GM23338 (cell line): ENCODE data around the gene RNF114. TPM values are rescaled to one million over a fixed set of nuclear protein-coding genes. Genes with fewer than 3 reads are reported as not detected.

ENCODE experiments used
- ATAC-seq: fragments of 200-7000 bp; cut with Tn5 transposase; 3 replicates; pipeline ENCODE4 v1.9.1; 2020
- DNase-seq: peaks from one replicate; pipeline ENCODE4 v3.0.0-alpha.2; 2015; ENCODE audit warnings: low spot score
- H2AFZ ChIP-seq: fragments of 200-600 bp; sonication (generic); 2 replicates; pipeline ENCODE4 v1.8.0; 2016; ENCODE audit warnings: antibody characterized with exemption, mild to moderate bottlenecking, moderate library complexity
- H3F3A ChIP-seq: fragments of 200-600 bp; sonication (generic); replicated peaks from 2 replicates; pipeline ENCODE4 v1.8.0; 2017; ENCODE audit warnings: antibody characterized with exemption, mixed run types, low read depth
- H3K27ac ChIP-seq: fragments of 200-600 bp; sonication (generic); 2 replicates; pipeline ENCODE4 v1.6.1; 2016; ENCODE audit warnings: low read depth
- H3K27me3 ChIP-seq: fragments of 200-600 bp; sonication (generic); 2 replicates; pipeline ENCODE4 v1.8.0; 2016; ENCODE audit warnings: mild to moderate bottlenecking, mixed run types, moderate library complexity; ENCODE audit not compliant: insufficient read depth
- H3K36me3 ChIP-seq: fragments of 200-600 bp; sonication (generic); 2 replicates; pipeline ENCODE4 v1.8.0; 2016; ENCODE audit warnings: mild to moderate bottlenecking; ENCODE audit not compliant: insufficient read depth
- H3K4me1 ChIP-seq: fragments of 200-600 bp; sonication (generic); 2 replicates; pipeline ENCODE4 v1.8.0; 2016; ENCODE audit warnings: mild to moderate bottlenecking, moderate library complexity; ENCODE audit not compliant: insufficient read depth
- H3K4me2 ChIP-seq: fragments of 200-600 bp; sonication (generic); 2 replicates; pipeline ENCODE4 v1.7.1; 2017; ENCODE audit warnings: mixed run types
- H3K4me3 ChIP-seq: fragments of 200-600 bp; sonication (generic); 2 replicates; pipeline ENCODE4 v1.6.1; 2016; ENCODE audit warnings: mixed run types
- H3K79me2 ChIP-seq: fragments of 200-600 bp; sonication (generic); replicated peaks from 2 replicates; pipeline ENCODE4 v1.8.0; 2017; ENCODE audit warnings: mild to moderate bottlenecking; ENCODE audit not compliant: insufficient read depth
- H3K9me2 ChIP-seq: fragments of 200-600 bp; sonication (generic); 2 replicates; pipeline ENCODE4 v1.8.0; 2017; ENCODE audit not compliant: insufficient read depth
- H4K20me1 ChIP-seq: fragments of 200-600 bp; sonication (generic); replicated peaks from 2 replicates; pipeline ENCODE4 v1.8.0; 2017; ENCODE audit warnings: mild to moderate bottlenecking; ENCODE audit not compliant: insufficient read depth
- H3K27ac Mint-ChIP-seq: 2 replicates; pipeline ENCODE4 v1.8.0; 2020; ENCODE audit warnings: inconsistent platforms, mild to moderate bottlenecking, moderate library complexity, mixed read lengths
- H3K27me3 Mint-ChIP-seq: 3 replicates; pipeline ENCODE4 v1.8.0; 2022; ENCODE audit warnings: low read depth, mild to moderate bottlenecking, moderate library complexity, mixed read lengths, inconsistent platforms; ENCODE audit not compliant: insufficient read depth, poor library complexity
- H3K36me3 Mint-ChIP-seq: 3 replicates; pipeline ENCODE4 v1.8.0; 2021; ENCODE audit warnings: low read depth, mild to moderate bottlenecking, inconsistent platforms, moderate library complexity, mixed read lengths
- H3K4me1 Mint-ChIP-seq: 3 replicates; pipeline ENCODE4 v1.8.0; 2020; ENCODE audit warnings: mild to moderate bottlenecking, inconsistent platforms, mixed read lengths
- H3K4me3 Mint-ChIP-seq: 3 replicates; pipeline ENCODE4 v1.8.0; 2021; ENCODE audit warnings: moderate library complexity, mild to moderate bottlenecking, inconsistent platforms, mixed read lengths
- H3K9me3 Mint-ChIP-seq: 3 replicates; pipeline ENCODE4 v1.8.0; 2020; ENCODE audit warnings: moderate library complexity, mild to moderate bottlenecking, inconsistent platforms, mixed read lengths
- CREB1 ChIP-seq: fragments of 250-450 bp; sonication (Bioruptor Pico); IDR thresholded peaks from 2 replicates; pipeline ENCODE4 v1.5.0; 2020; ENCODE audit warnings: low read depth, mild to moderate bottlenecking, moderate library complexity
- ETS1 ChIP-seq: IDR thresholded peaks from 2 replicates; pipeline ENCODE4 v1.6.1; 2016; ENCODE audit warnings: antibody characterized with exemption
- EZH2 ChIP-seq: fragments of 200-600 bp; sonication (generic); IDR thresholded peaks from one replicate; pipeline ENCODE4 v1.8.0; 2017; ENCODE audit warnings: antibody characterized with exemption, mild to moderate bottlenecking, low read depth; ENCODE audit not compliant: unreplicated experiment
- EZH2phosphoT487 ChIP-seq: fragments of 200-600 bp; sonication (generic); IDR thresholded peaks from one replicate; pipeline ENCODE4 v1.8.1; 2018; ENCODE audit warnings: antibody characterized with exemption; ENCODE audit not compliant: unreplicated experiment
- JUNB ChIP-seq: IDR thresholded peaks from one replicate; pipeline ENCODE4 v1.6.1; 2016; ENCODE audit warnings: antibody characterized with exemption; ENCODE audit not compliant: unreplicated experiment
- NANOG ChIP-seq: IDR thresholded peaks from 2 replicates; pipeline ENCODE4 v1.6.1; 2016; ENCODE audit warnings: antibody characterized with exemption, borderline replicate concordance
- POLR2AphosphoS5 ChIP-seq: IDR thresholded peaks from 2 replicates; pipeline ENCODE4 v1.6.1; 2016; ENCODE audit warnings: antibody characterized with exemption, low read depth
- REST ChIP-seq: IDR thresholded peaks from one replicate; pipeline ENCODE4 v1.6.1; 2018; ENCODE audit warnings: antibody characterized with exemption; ENCODE audit not compliant: unreplicated experiment
- STAT1 ChIP-seq: IDR thresholded peaks from one replicate; pipeline ENCODE4 v1.6.1; 2016; ENCODE audit warnings: antibody characterized with exemption; ENCODE audit not compliant: unreplicated experiment
- ZNF114 ChIP-seq: fragments of 250-450 bp; sonication (Bioruptor Pico); IDR thresholded peaks from 2 replicates; pipeline ENCODE4 v1.5.0; 2020; ENCODE audit warnings: mild to moderate bottlenecking, moderate library complexity
- ZNF331 ChIP-seq: fragments of 250-450 bp; sonication (Bioruptor Pico); IDR thresholded peaks from 2 replicates; pipeline ENCODE4 v1.5.0; 2020; ENCODE audit warnings: low read depth, mild to moderate bottlenecking, moderate library complexity
- ZNF462 ChIP-seq: fragments of 250-450 bp; sonication (Bioruptor Pico); IDR thresholded peaks from 2 replicates; pipeline ENCODE4 v1.5.0; 2020; ENCODE audit warnings: mild to moderate bottlenecking, moderate library complexity
- polyA plus RNA-seq: library from polyadenylated mRNA; unstranded; fragments of >200 nt; fragmentation: Nextera tagmentation; extraction: Ambion mirVana; gene quantifications from 2 replicates; pipeline ENCODE4 v1.2.1, GENCODE V29; 2016
- total RNA-seq: library from RNA; depleted of rRNA; stranded (reverse); fragments of >200 nt; shearing (Covaris generic); gene quantifications from 2 replicates; pipeline ENCODE4 v1.2.3, GENCODE V29; 2014
- TF ChIP-seq, protein P1 (sequence below), 2 experiments: fragments of 200-600 bp in 1 of 2; sonication (generic) in 1 of 2; conservative IDR thresholded peaks; 2 replicates each; pipeline versions ENCODE4 v1.5.1 to v1.6.1; 2016 to 2017; ENCODE audit warnings: antibody characterized with exemption in 2 of 2, low read depth in 2 of 2, mild to moderate bottlenecking in 2 of 2, moderate library complexity in 1 of 2

RNF114 gene
- total and polyA plus RNA-seq, 2 experiments from 2014 or later, result 155 to 279 TPM

- no peak for TF ChIP-seq POLR2AphosphoS5
- TF ChIP-seq ETS1, result no peak
- TF ChIP-seq EZH2, result no peak
- TF ChIP-seq NANOG, result no peak
- no peak for TF ChIP-seq CREB1 (CRISPR knock-in tag)
- no peak for TF ChIP-seq ZNF114 (CRISPR knock-in tag)
- TF ChIP-seq ZNF462, result no peak
- TF ChIP-seq JUNB, result no peak
- TF ChIP-seq ZNF331 (CRISPR knock-in tag), result no peak
- TF ChIP-seq, protein P1, sequence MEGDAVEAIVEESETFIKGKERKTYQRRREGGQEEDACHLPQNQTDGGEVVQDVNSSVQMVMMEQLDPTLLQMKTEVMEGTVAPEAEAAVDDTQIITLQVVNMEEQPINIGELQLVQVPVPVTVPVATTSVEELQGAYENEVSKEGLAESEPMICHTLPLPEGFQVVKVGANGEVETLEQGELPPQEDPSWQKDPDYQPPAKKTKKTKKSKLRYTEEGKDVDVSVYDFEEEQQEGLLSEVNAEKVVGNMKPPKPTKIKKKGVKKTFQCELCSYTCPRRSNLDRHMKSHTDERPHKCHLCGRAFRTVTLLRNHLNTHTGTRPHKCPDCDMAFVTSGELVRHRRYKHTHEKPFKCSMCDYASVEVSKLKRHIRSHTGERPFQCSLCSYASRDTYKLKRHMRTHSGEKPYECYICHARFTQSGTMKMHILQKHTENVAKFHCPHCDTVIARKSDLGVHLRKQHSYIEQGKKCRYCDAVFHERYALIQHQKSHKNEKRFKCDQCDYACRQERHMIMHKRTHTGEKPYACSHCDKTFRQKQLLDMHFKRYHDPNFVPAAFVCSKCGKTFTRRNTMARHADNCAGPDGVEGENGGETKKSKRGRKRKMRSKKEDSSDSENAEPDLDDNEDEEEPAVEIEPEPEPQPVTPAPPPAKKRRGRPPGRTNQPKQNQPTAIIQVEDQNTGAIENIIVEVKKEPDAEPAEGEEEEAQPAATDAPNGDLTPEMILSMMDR (conservative IDR thresholded peaks at IDR 0.05; ENCODE audit: low read depth in 2 of 2), result no peak
- no peak for TF ChIP-seq EZH2phosphoT487
- TF ChIP-seq REST, result no peak
- TF ChIP-seq STAT1, result no peak
- peaks cover 12% of the 10 kb centered on the region; the same call in 1 of the 2 replicates for H3K27me3 ChIP-seq
- peaks cover 85% of the 10 kb centered on the region for H3K4me1 Mint-ChIP-seq
- H4K20me1 ChIP-seq, result peaks cover 7% of the 10 kb centered on the region; the same call in 1 of the 2 replicates
- peaks cover 31% of the 10 kb centered on the region for H3K36me3 Mint-ChIP-seq
- H3K27ac Mint-ChIP-seq, result no peak overlapping the region
- DNase-seq, result no peak
- ATAC-seq, result no peak
- H3K36me3 ChIP-seq, result no peaks in the 10 kb centered on the region
- H3F3A ChIP-seq, result 0 out of 2 replicates have a peak, but pooled peaks cover 11% of the 10 kb centered on the region
- H3K4me1 ChIP-seq, result peaks cover 73% of the 10 kb centered on the region
- no peaks in the 10 kb centered on the region for H3K9me2 ChIP-seq
- no peaks in the 10 kb centered on the region; the same call in 2 of the 3 replicates for H3K9me3 Mint-ChIP-seq
- H3K4me3 Mint-ChIP-seq, result no peak overlapping the region; the same call in 2 of the 3 replicates
- H3K79me2 ChIP-seq, result peaks cover 9% of the 10 kb centered on the region
- peaks cover 21% of the 10 kb centered on the region for H3K27me3 Mint-ChIP-seq
- no peak overlapping the region for H3K4me2 ChIP-seq
- H3K27ac ChIP-seq, result no peak overlapping the region
- H2AFZ ChIP-seq, result no peak overlapping the region
- H3K4me3 ChIP-seq, result no peak overlapping the region
Observed at GRCh38 chr20:49987868-49988690, 51.9 kb downstream of the RNF114 start.
